ENCODE results near the gene ELFN2. TPM values are rescaled to one million over a fixed set of nuclear protein-coding genes. Genes with fewer than 3 reads are reported as not detected.

Gene ELFN2
- total RNA-seq, 1 donor from 2014 or later = 0.36 TPM

- Mint-ChIP-seq H3K9me3 (ENCODE audit: low read depth) (no peaks in the 10 kb centered on the region), H3K27me3 (peaks cover 35% of the 10 kb centered on the region), H3K4me1 (ENCODE audit: low read depth) (peaks cover 5% of the 10 kb centered on the region), H3K36me3 (ENCODE audit: insufficient read depth) (no peaks in the 10 kb centered on the region), H3K27ac (no peak overlapping the region), H3K4me3 (ENCODE audit: low read depth) (no peak overlapping the region)
- DNase-seq (ENCODE audit: low spot score, unreplicated experiment) = no peak
- TF ChIP-seq CTCF (IDR thresholded peaks at IDR 0.05; ENCODE audit: unreplicated experiment) = no peak
Observed at GRCh38 chr22:37460684-37461083, 33.4 kb upstream of the ELFN2 start.

- Mint-ChIP-seq H3K4me3 (ENCODE audit: low read depth) (no peak overlapping the region), H3K9me3 (ENCODE audit: low read depth) (no peaks in the 10 kb centered on the region), H3K27ac (no peak overlapping the region), H3K4me1 (ENCODE audit: low read depth) (peaks cover 16% of the 10 kb centered on the region), H3K36me3 (ENCODE audit: insufficient read depth) (no peaks in the 10 kb centered on the region), H3K27me3 (peaks cover 27% of the 10 kb centered on the region)
- TF ChIP-seq CTCF (IDR thresholded peaks at IDR 0.05; ENCODE audit: unreplicated experiment) = no peak
- DNase-seq (ENCODE audit: low spot score, unreplicated experiment) = no peak
Observed at GRCh38 chr22:37459206-37459605, 31.9 kb upstream of the ELFN2 start.

- TF ChIP-seq CTCF (IDR thresholded peaks at IDR 0.05; ENCODE audit: unreplicated experiment) = peak; percentile 95
- Mint-ChIP-seq H3K36me3 (ENCODE audit: insufficient read depth) (no peaks in the 10 kb centered on the region), H3K4me3 (ENCODE audit: low read depth) (no peak overlapping the region), H3K9me3 (ENCODE audit: low read depth) (no peaks in the 10 kb centered on the region), H3K4me1 (ENCODE audit: low read depth) (peaks cover 16% of the 10 kb centered on the region), H3K27ac (peak overlapping the region; percentile 27), H3K27me3 (peaks cover 22% of the 10 kb centered on the region)
- peak; percentile 91 for DNase-seq (ENCODE audit: low spot score, unreplicated experiment)
Observed at GRCh38 chr22:37457093-37457893, 30.0 kb upstream of the ELFN2 start.

GRCh38 chr22:37456346-37456745 is 29.1 kb upstream of the ELFN2 start:
- no peak overlapping the region for H3K4me3 Mint-ChIP-seq (ENCODE audit: low read depth)
- H3K27me3 Mint-ChIP-seq = peaks cover 18% of the 10 kb centered on the region

GRCh38 chr22:37455896-37456295 is 28.6 kb upstream of the ELFN2 start:
- H3K9me3 Mint-ChIP-seq (ENCODE audit: low read depth) = peaks cover 3% of the 10 kb centered on the region
- H3K27ac Mint-ChIP-seq = no peak overlapping the region
- no peak overlapping the region for H3K4me3 Mint-ChIP-seq (ENCODE audit: low read depth)
- peaks cover 16% of the 10 kb centered on the region for H3K4me1 Mint-ChIP-seq (ENCODE audit: low read depth)
- no peak for TF ChIP-seq CTCF (IDR thresholded peaks at IDR 0.05; ENCODE audit: unreplicated experiment)
- H3K36me3 Mint-ChIP-seq (ENCODE audit: insufficient read depth) = no peaks in the 10 kb centered on the region
- DNase-seq (ENCODE audit: low spot score, unreplicated experiment) = no peak
- peaks cover 18% of the 10 kb centered on the region for H3K27me3 Mint-ChIP-seq

More at GRCh38 chr22:37456346-37456745, 29.1 kb upstream of the ELFN2 start:
- H3K4me1 Mint-ChIP-seq (ENCODE audit: low read depth) = peaks cover 16% of the 10 kb centered on the region
- H3K9me3 Mint-ChIP-seq (ENCODE audit: low read depth) = no peaks in the 10 kb centered on the region
- no peak for TF ChIP-seq CTCF (IDR thresholded peaks at IDR 0.05; ENCODE audit: unreplicated experiment)
- H3K36me3 Mint-ChIP-seq (ENCODE audit: insufficient read depth) = no peaks in the 10 kb centered on the region
- no peak for DNase-seq (ENCODE audit: low spot score, unreplicated experiment)
- H3K27ac Mint-ChIP-seq = peak overlapping the region; percentile 31

Measured in progenitor cell of endocrine pancreas (in vitro differentiated cells).